ENCODE data around the gene GLCCI1. TPM values are rescaled to one million over a fixed set of nuclear protein-coding genes. Genes with fewer than 3 reads are reported as not detected.

The GLCCI1 gene
- 1 to 10 TPM; 1.5 to 9.9 (median 5.6) TPM for total RNA-seq

GRCh38 chr7:7968544-7969305 lies at the start of gene GLCCI1:
Gene GLCCI1, plus strand, starts transcription at chr7:7968796. Its CDS starts 555 bp downstream, at chr7:7969351.
- intact Hi-C loops (cut with DNase I), result loop anchor here (10.0 kb wide), 1 partner anchor 394 kb away; no protein-coding TSS in a partner anchor
- TF ChIP-seq CTCF (IDR thresholded peaks at IDR 0.05), result peak in 1 of 6 experiments; percentile 3
- TF ChIP-seq POLR2A (IDR thresholded peaks at IDR 0.05), result peak in 3 of 4 donors; percentile 76 to 94 (median 86)
- H3K27me3 ChIP-seq, result no peaks in the 10 kb centered on the region
- no peaks in the 10 kb centered on the region for H3K36me3 ChIP-seq
- H3K9me3 ChIP-seq, result no peaks in the 10 kb centered on the region
- H3K4me1 ChIP-seq, result peaks cover 7 to 25% (median 13%) of the 10 kb centered on the region in 3 donors
- peak within 1 kb of the TSS; percentile 95 to 97 (median 97) for H3K27ac ChIP-seq
- peak; percentile 86 for DNase-seq
- peak within 1 kb of the TSS; percentile 82 to 97 (median 92) for H3K4me3 ChIP-seq
- WGBS, 2 donors, result 0% methylated on average over 4 to 12 of the region's 77 CpGs

GRCh38 chr7:7919449-7919945 lies 49.1 kb upstream of the GLCCI1 start:
- DNase-seq, result no peak
- no peak overlapping the region for H3K4me3 ChIP-seq
- intact Hi-C loops (cut with DNase I), result no loop called here
- WGBS, 2 donors, result 68 to 76% methylated on average over 2 of the region's 2 CpGs
- H3K4me1 ChIP-seq, result peaks cover 0 to 20% (median 9%) of the 10 kb centered on the region in 3 donors
- H3K36me3 ChIP-seq, result no peaks in the 10 kb centered on the region
- no peak overlapping the region for H3K27ac ChIP-seq
- no peak for TF ChIP-seq CTCF (IDR thresholded peaks at IDR 0.05)
- TF ChIP-seq POLR2A (IDR thresholded peaks at IDR 0.05), result no peak
- no peaks in the 10 kb centered on the region for H3K27me3 ChIP-seq
- H3K9me3 ChIP-seq, result no peaks in the 10 kb centered on the region

GRCh38 chr7:7920056-7920455 lies 48.5 kb upstream of the GLCCI1 start:
- Histone ChIP-seq H3K9me3 (no peaks in the 10 kb centered on the region), H3K4me1 (peaks cover 0 to 20% (median 9%) of the 10 kb centered on the region in 3 donors), H3K27me3 (no peaks in the 10 kb centered on the region), H3K27ac (no peak overlapping the region), H3K36me3 (no peaks in the 10 kb centered on the region), H3K4me3 (no peak overlapping the region)
- DNase-seq, result no peak
- WGBS, 2 donors, result 57 to 75% methylated on average over 2 of the region's 2 CpGs
- TF ChIP-seq POLR2A (IDR thresholded peaks at IDR 0.05) (no peak), CTCF (IDR thresholded peaks at IDR 0.05) (no peak)
- intact Hi-C loops (cut with DNase I), result no loop called here

- H3K27me3 ChIP-seq, result no peaks in the 10 kb centered on the region
- H3K4me1 ChIP-seq, result peaks cover 0 to 20% (median 9%) of the 10 kb centered on the region in 3 donors
- no peak for DNase-seq
- TF ChIP-seq POLR2A (IDR thresholded peaks at IDR 0.05), result no peak
- TF ChIP-seq CTCF (IDR thresholded peaks at IDR 0.05), result no peak
- no peaks in the 10 kb centered on the region for H3K36me3 ChIP-seq
- intact Hi-C loops (cut with DNase I), result no loop called here
- 43 to 45% methylated on average over 3 of the region's 3 CpGs for WGBS, 2 donors
- peak overlapping the region in 1 of 4 donors; percentile 29 for H3K4me3 ChIP-seq
- no peak overlapping the region for H3K27ac ChIP-seq
- H3K9me3 ChIP-seq, result no peaks in the 10 kb centered on the region
Observed at GRCh38 chr7:7920481-7920880, 48.1 kb upstream of the GLCCI1 start.

GRCh38 chr7:7921830-7922229 lies 46.8 kb upstream of the GLCCI1 start:
- H3K27ac ChIP-seq, result no peak overlapping the region
- no peaks in the 10 kb centered on the region for H3K9me3 ChIP-seq
- no peaks in the 10 kb centered on the region for H3K27me3 ChIP-seq
- TF ChIP-seq CTCF (IDR thresholded peaks at IDR 0.05) (no peak), POLR2A (IDR thresholded peaks at IDR 0.05) (no peak)
- no peaks in the 10 kb centered on the region for H3K36me3 ChIP-seq
- no peak overlapping the region for H3K4me3 ChIP-seq
- peaks cover 0 to 20% (median 9%) of the 10 kb centered on the region in 3 donors for H3K4me1 ChIP-seq
- intact Hi-C loops (cut with DNase I), result no loop called here
- DNase-seq, result no peak

All from esophagus squamous epithelium (tissue), 5 donors.